K562 (cell line): ENCODE data around the gene EFNA5. TPM values are rescaled to one million over a fixed set of nuclear protein-coding genes. Genes with fewer than 3 reads are reported as not detected.

Source experiments
- ARHGAP35 ChIP-seq: fragments of 450-650 bp; IDR thresholded peaks from 2 replicates; pipeline ENCODE4 v1.6.1; 2018; ENCODE audit not compliant: partially characterized antibody
- FOXM1 ChIP-seq, 2 experiments: fragments of 450-650 bp in 1 of 2; sonication (generic) in 1 of 2; formaldehyde crosslinking in 1 of 2; IDR thresholded peaks; 2 replicates each; pipeline versions ENCODE4 v1.6.1 to v1.9.0; 2017 to 2022; ENCODE audit warnings: low read depth in 2 of 2, mild to moderate bottlenecking in 2 of 2, missing genetic modification reagents in 1 of 2, moderate library complexity in 1 of 2
- MAFK ChIP-seq: IDR thresholded peaks from 2 replicates; pipeline ENCODE4 v1.6.1; 2011; ENCODE audit warnings: low read length, improper control_type of control experiment
- ZC3H4 ChIP-seq: sonication (generic); formaldehyde crosslinking; IDR thresholded peaks from 2 replicates; pipeline ENCODE4 v1.9.0; 2021; ENCODE audit warnings: missing genetic modification reagents, borderline replicate concordance
- polyA plus RNA-seq, 8 experiments: library from polyadenylated mRNA; depleted of rRNA in 4 of 8; stranded (reverse) in 5 of 8; unstranded in 3 of 8; fragments of >200 nt; fragmentation: Nextera tagmentation in 2 of 8; fragmentation: Illumina TruSeq in 1 of 8; extraction: Ambion mirVana in 2 of 8; extraction: Trizol in 1 of 8; gene quantifications; 2 replicates each; pipeline versions ENCODE4 v1.2.1 to v1.2.3, GENCODE V29; 2011 to 2014; ENCODE audit warnings: inconsistent platforms in 1 of 8, missing spikeins in 1 of 8
- total RNA-seq, 7 experiments: library from RNA; depleted of rRNA in 6 of 7; stranded (reverse); fragments of >200 nt in 6 of 7; fragmentation: Illumina TruSeq in 2 of 7; extraction: Trizol in 2 of 7; gene quantifications; 2 replicates each; pipeline versions ENCODE4 v1.2.1 to v1.2.3, GENCODE V29; 2011 to 2021; ENCODE audit warnings: low replicate concordance in 1 of 7
- TF ChIP-seq, protein P1 (sequence below), 2 experiments: fragments of 450-650 bp in 1 of 2; sonication (generic) in 1 of 2; formaldehyde crosslinking in 1 of 2; IDR thresholded peaks; 2 replicates each; pipeline versions ENCODE4 v1.7.1 to v1.9.0; 2016 to 2022; ENCODE audit warnings: inconsistent platforms in 1 of 2, mild to moderate bottlenecking in 1 of 2, missing genetic modification reagents in 1 of 2

EFNA5 gene
- total and polyA plus RNA-seq, 9 of the 15 experiments (the other 6 are each of a cell fraction or from before 2014, with no cell fraction given), result 0.20 TPM; not detected in 8

DNA sequence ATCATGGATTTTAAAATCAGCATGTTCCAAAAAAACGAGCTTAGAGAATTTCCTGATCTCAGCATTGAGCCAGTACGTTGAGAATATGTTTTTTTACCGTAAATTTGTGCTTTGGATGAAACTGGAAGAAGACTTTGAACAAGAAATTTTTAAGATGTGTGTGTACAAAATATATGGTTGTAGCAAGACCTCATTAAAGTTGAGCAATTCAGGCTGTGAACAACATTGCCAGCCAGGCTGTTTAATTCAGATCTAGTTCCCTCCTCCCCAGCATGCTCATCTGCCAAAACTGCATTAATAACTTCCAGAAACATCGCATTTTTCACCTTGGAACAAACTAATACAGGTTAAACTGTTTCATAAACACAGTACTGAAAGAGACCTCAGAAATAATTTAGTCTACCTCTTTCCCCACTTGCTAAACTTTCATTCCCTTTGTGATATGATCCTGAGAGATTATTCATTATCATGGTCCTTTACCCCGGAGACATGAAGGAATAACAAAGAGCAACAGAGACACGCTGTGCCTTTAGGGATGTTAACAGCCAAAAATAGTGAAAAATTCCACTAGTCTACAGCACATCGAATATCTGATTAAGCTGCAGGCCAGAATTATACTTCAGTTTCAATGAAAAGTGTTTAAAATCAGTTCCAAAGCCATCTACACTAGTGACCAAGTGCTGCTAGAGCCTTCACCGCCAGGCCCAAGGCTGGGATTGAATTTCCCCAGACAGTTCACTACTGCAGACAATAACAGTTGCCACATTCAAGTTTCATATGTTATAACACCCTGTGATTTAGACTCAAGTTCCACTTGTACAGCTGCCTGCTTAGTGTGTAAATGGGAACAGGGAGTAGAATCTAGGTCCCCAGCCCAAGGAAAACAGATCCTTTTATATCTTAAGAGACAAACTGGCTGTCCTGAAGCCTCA, 89.6 kb downstream of the EFNA5 start (continued):
- TF ChIP-seq, protein P1, sequence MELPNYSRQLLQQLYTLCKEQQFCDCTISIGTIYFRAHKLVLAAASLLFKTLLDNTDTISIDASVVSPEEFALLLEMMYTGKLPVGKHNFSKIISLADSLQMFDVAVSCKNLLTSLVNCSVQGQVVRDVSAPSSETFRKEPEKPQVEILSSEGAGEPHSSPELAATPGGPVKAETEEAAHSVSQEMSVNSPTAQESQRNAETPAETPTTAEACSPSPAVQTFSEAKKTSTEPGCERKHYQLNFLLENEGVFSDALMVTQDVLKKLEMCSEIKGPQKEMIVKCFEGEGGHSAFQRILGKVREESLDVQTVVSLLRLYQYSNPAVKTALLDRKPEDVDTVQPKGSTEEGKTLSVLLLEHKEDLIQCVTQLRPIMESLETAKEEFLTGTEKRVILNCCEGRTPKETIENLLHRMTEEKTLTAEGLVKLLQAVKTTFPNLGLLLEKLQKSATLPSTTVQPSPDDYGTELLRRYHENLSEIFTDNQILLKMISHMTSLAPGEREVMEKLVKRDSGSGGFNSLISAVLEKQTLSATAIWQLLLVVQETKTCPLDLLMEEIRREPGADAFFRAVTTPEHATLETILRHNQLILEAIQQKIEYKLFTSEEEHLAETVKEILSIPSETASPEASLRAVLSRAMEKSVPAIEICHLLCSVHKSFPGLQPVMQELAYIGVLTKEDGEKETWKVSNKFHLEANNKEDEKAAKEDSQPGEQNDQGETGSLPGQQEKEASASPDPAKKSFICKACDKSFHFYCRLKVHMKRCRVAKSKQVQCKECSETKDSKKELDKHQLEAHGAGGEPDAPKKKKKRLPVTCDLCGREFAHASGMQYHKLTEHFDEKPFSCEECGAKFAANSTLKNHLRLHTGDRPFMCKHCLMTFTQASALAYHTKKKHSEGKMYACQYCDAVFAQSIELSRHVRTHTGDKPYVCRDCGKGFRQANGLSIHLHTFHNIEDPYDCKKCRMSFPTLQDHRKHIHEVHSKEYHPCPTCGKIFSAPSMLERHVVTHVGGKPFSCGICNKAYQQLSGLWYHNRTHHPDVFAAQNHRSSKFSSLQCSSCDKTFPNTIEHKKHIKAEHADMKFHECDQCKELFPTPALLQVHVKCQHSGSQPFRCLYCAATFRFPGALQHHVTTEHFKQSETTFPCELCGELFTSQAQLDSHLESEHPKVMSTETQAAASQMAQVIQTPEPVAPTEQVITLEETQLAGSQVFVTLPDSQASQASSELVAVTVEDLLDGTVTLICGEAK (IDR thresholded peaks at IDR 0.05), result no peak
- TF ChIP-seq, protein P1 (CRISPR knock-in tag; IDR thresholded peaks at IDR 0.05), result no peak
- TF ChIP-seq MAFK (no peak), ZC3H4 (CRISPR knock-in tag) (no peak), ARHGAP35 (no peak), FOXM1 (IDR thresholded peaks at IDR 0.05; ENCODE audit: low read depth) (no peak), FOXM1 (CRISPR knock-in tag; IDR thresholded peaks at IDR 0.05; ENCODE audit: low read depth) (no peak)
